ENCODE measurements around the gene ASTL. TPM values are rescaled to one million over a fixed set of nuclear protein-coding genes. Genes with fewer than 3 reads are reported as not detected.

Gene ASTL
- total RNA-seq, 1 donor from 2014 or later, result not detected

GRCh38 chr2:96116879-96117533 is 21.3 kb downstream of the ASTL start:
- no peak overlapping the region for H3K27ac Mint-ChIP-seq
- peaks cover 6% of the 10 kb centered on the region for H3K4me1 Mint-ChIP-seq (ENCODE audit: unreplicated experiment)
- peak; percentile 98 for TF ChIP-seq CTCF (conservative IDR thresholded peaks at IDR 0.05)
- peak; percentile 82 for DNase-seq (ENCODE audit: extremely low spot score, unreplicated experiment)
- no peaks in the 10 kb centered on the region for H3K9me3 Mint-ChIP-seq
- no peaks in the 10 kb centered on the region for H3K36me3 Mint-ChIP-seq
- H3K4me3 Mint-ChIP-seq, result peak overlapping the region; percentile 88
- H3K27me3 Mint-ChIP-seq, result peaks cover 46% of the 10 kb centered on the region

GRCh38 chr2:96116424-96116878 is 21.9 kb downstream of the ASTL start, which contains the start of gene ADRA2B:
Gene ADRA2B (minus strand): TSS chr2:96116571. CDS start chr2:96116149, 422 bp downstream.
- H3K4me1 Mint-ChIP-seq (ENCODE audit: unreplicated experiment), result peaks cover 6% of the 10 kb centered on the region
- H3K27ac Mint-ChIP-seq, result peak within 1 kb of the TSS; percentile 64
- no peak for TF ChIP-seq CTCF (conservative IDR thresholded peaks at IDR 0.05)
- peak within 1 kb of the TSS; percentile 88 for H3K4me3 Mint-ChIP-seq
- H3K9me3 Mint-ChIP-seq, result no peaks in the 10 kb centered on the region
- peaks cover 41% of the 10 kb centered on the region for H3K27me3 Mint-ChIP-seq
- DNase-seq (ENCODE audit: extremely low spot score, unreplicated experiment), result no peak
- H3K36me3 Mint-ChIP-seq, result no peaks in the 10 kb centered on the region

- H3K9me3 Mint-ChIP-seq, result no peaks in the 10 kb centered on the region
- peak overlapping the region; percentile 84 for H3K4me3 Mint-ChIP-seq
- no peak for DNase-seq (ENCODE audit: extremely low spot score, unreplicated experiment)
- peaks cover 6% of the 10 kb centered on the region for H3K4me1 Mint-ChIP-seq (ENCODE audit: unreplicated experiment)
- H3K36me3 Mint-ChIP-seq, result no peaks in the 10 kb centered on the region
- TF ChIP-seq CTCF (conservative IDR thresholded peaks at IDR 0.05), result no peak
- peak overlapping the region; percentile 64 for H3K27ac Mint-ChIP-seq
- peaks cover 35% of the 10 kb centered on the region for H3K27me3 Mint-ChIP-seq
Observed at GRCh38 chr2:96115631-96116423, 22.5 kb downstream of the ASTL start.

GRCh38 chr2:96114903-96115581 is 23.3 kb downstream of the ASTL start:
- no peak for DNase-seq (ENCODE audit: extremely low spot score, unreplicated experiment)
- H3K4me1 Mint-ChIP-seq (ENCODE audit: unreplicated experiment), result peaks cover 6% of the 10 kb centered on the region
- H3K27ac Mint-ChIP-seq, result peak overlapping the region; percentile 64
- H3K36me3 Mint-ChIP-seq, result no peaks in the 10 kb centered on the region
- H3K4me3 Mint-ChIP-seq, result peak overlapping the region; percentile 84
- TF ChIP-seq CTCF (conservative IDR thresholded peaks at IDR 0.05), result no peak
- H3K27me3 Mint-ChIP-seq, result peaks cover 27% of the 10 kb centered on the region
- H3K9me3 Mint-ChIP-seq, result no peaks in the 10 kb centered on the region

GRCh38 chr2:96114546-96114902 is 23.8 kb downstream of the ASTL start:
- no peaks in the 10 kb centered on the region for H3K36me3 Mint-ChIP-seq
- TF ChIP-seq CTCF (conservative IDR thresholded peaks at IDR 0.05), result no peak
- peak overlapping the region; percentile 58 for H3K4me3 Mint-ChIP-seq
- H3K27ac Mint-ChIP-seq, result no peak overlapping the region
- peaks cover 6% of the 10 kb centered on the region for H3K4me1 Mint-ChIP-seq (ENCODE audit: unreplicated experiment)
- DNase-seq (ENCODE audit: extremely low spot score, unreplicated experiment), result no peak
- peaks cover 23% of the 10 kb centered on the region for H3K27me3 Mint-ChIP-seq
- no peaks in the 10 kb centered on the region for H3K9me3 Mint-ChIP-seq
